ENCODE measurements around the gene ST6GALNAC6. TPM values are rescaled to one million over a fixed set of nuclear protein-coding genes. Genes with fewer than 3 reads are reported as not detected.

ST6GALNAC6 gene
- total and polyA plus RNA-seq, 2 donors (not counting 1 experiment from before 2014, with no cell fraction given) = 68.0 to 126 TPM

DNA sequence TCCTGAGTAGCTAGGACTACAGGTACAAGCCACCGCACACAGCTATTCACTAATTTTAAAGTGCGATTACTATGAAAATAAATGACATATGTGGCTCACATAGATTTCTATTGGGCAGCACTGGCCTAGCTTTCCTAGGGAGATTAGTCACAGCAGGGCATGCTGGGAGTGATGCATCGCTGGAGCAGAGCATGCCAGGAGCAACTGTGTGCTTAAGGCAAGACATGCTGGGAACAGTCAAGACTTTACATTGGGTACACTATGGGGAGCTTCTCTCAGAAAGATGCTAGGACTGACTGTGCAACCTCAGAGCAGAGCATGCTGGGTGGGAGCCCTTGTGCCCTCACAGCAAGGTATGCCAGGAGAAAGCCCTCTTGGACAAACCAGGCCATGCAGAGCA lies 9.3 kb downstream of the ST6GALNAC6 start:
- CTCF ChIA-PET = interaction anchor here (1.2 to 2.2 kb wide), 4 partner anchors 20 to 31 kb away, joined by 3 to 9 read pairs (median 6); no protein-coding TSS in a partner anchor
- no peak overlapping the region for H3K4me2 ChIP-seq (replicated peaks; ENCODE audit: low read depth, low read length, poor library complexity, severe bottlenecking)
- Mint-ChIP-seq H3K27me3 (no peaks in the 10 kb centered on the region), H3K4me3 (no peak overlapping the region), H3K27ac (no peak overlapping the region), H3K9me3 (ENCODE audit: insufficient read depth) (peaks cover 6% of the 10 kb centered on the region), H3K4me1 (peaks cover 9% of the 10 kb centered on the region)
- H3K79me2 ChIP-seq (ENCODE audit: control insufficient read depth, insufficient read depth, low read length) = no peaks in the 10 kb centered on the region
- peaks cover 0 to 18% (median 5%) of the 10 kb centered on the region in 3 donors for H3K9me3 ChIP-seq (ENCODE audit: control extremely low read depth in 1 of 3, control insufficient read depth in 2 of 3, insufficient read depth in 1 of 3, low read length in 2 of 3)
- no peak overlapping the region for H3K4me3 ChIP-seq (ENCODE audit: control extremely low read depth in 1 of 5, extremely low read depth in 1 of 5, insufficient read depth in 1 of 5, low read depth in 2 of 5, low read length in 4 of 5)
- WGBS (ENCODE audit: insufficient coverage) = 100% methylated on average over 3 of the region's 3 CpGs
- H3K36me3 ChIP-seq (replicated peaks in 1 of 2; ENCODE audit: control extremely low read depth in 1 of 2, control insufficient read depth in 1 of 2, extremely low read depth in 1 of 2, insufficient read depth in 2 of 2, low read length in 1 of 2) = peaks cover 0 to 56% of the 10 kb centered on the region in 2 experiments
- DNase-seq (no peak), ATAC-seq (ENCODE audit: low read depth) (no peak)
- no peaks in the 10 kb centered on the region for H3K27me3 ChIP-seq (replicated peaks in 1 of 4; ENCODE audit: control extremely low read depth in 1 of 4, control insufficient read depth in 3 of 4, insufficient read depth in 4 of 4, low read length in 3 of 4)
- no peak overlapping the region for H3K27ac ChIP-seq (ENCODE audit: low read length in 2 of 2)
- TF ChIP-seq CTCF (IDR thresholded peaks at IDR 0.05) (no peak), EZH2 (IDR thresholded peaks at IDR 0.05; ENCODE audit: borderline replicate concordance, insufficient read depth, low read depth, low read length, poor library complexity, severe bottlenecking) (no peak)
- POLR2A ChIA-PET = interaction anchor here (0.9 to 1.3 kb wide), 2 partner anchors 16 to 24 kb away, joined by 3 to 8 read pairs; no protein-coding TSS in a partner anchor
- H4K20me1 ChIP-seq (ENCODE audit: control insufficient read depth, insufficient read depth, low read length, poor library complexity, severe bottlenecking) = no peaks in the 10 kb centered on the region
- H3K4me1 ChIP-seq (ENCODE audit: control insufficient read depth in 2 of 2, insufficient read depth in 2 of 2, low read length in 2 of 2) = peaks cover 0 to 4% of the 10 kb centered on the region in 2 donors
- no peak overlapping the region for H3K9ac ChIP-seq (ENCODE audit: low read length)
- no peak overlapping the region for H2AFZ ChIP-seq (ENCODE audit: insufficient read depth, low read depth, low read length, poor library complexity, severe bottlenecking)
- intact Hi-C loops (cut with micrococcal nuclease) = no loop called here

DNA sequence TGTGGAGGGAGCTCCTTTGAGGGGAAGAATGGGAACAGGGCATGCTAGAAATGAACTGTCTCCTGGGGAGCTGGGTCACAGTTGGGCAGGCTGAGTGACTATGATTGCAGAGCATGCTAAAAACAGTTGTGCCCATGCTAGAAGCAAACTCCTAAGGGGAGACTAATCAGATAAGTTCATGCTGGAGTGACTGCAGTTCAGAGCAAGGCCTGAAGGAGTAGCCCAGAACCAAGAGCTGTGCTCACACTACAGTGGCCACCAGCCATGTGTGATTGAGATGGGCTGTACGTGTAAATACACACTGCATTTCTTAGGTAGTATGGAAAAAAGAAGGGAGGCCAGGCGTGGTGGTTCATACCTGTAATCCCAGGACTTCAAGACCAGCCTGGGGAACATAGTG lies 11.6 kb downstream of the ST6GALNAC6 start:
- ATAC-seq (ENCODE audit: low read depth) = no peak
- H4K20me1 ChIP-seq (ENCODE audit: control insufficient read depth, insufficient read depth, low read length, poor library complexity, severe bottlenecking) = no peaks in the 10 kb centered on the region
- WGBS (ENCODE audit: insufficient coverage) = 80% methylated on average over 1 of the region's 2 CpGs
- H3K4me3 ChIP-seq (ENCODE audit: control extremely low read depth in 1 of 5, extremely low read depth in 1 of 5, insufficient read depth in 1 of 5, low read depth in 2 of 5, low read length in 4 of 5) = no peak overlapping the region
- Mint-ChIP-seq H3K27ac (no peak overlapping the region), H3K27me3 (no peaks in the 10 kb centered on the region), H3K4me1 (peaks cover 19% of the 10 kb centered on the region), H3K9me3 (ENCODE audit: insufficient read depth) (no peaks in the 10 kb centered on the region), H3K4me3 (no peak overlapping the region)
- H3K27ac ChIP-seq (ENCODE audit: low read length in 2 of 2) = no peak overlapping the region
- peaks cover 0 to 2% (median 0%) of the 10 kb centered on the region in 3 donors for H3K9me3 ChIP-seq (ENCODE audit: control extremely low read depth in 1 of 3, control insufficient read depth in 2 of 3, insufficient read depth in 1 of 3, low read length in 2 of 3)
- no peak overlapping the region for H2AFZ ChIP-seq (ENCODE audit: insufficient read depth, low read depth, low read length, poor library complexity, severe bottlenecking)
- H3K79me2 ChIP-seq (ENCODE audit: control insufficient read depth, insufficient read depth, low read length) = no peaks in the 10 kb centered on the region
- H3K4me1 ChIP-seq (ENCODE audit: control insufficient read depth in 2 of 2, insufficient read depth in 2 of 2, low read length in 2 of 2) = peaks cover 0 to 6% of the 10 kb centered on the region in 2 donors
- POLR2A ChIA-PET = no interaction called here
- intact Hi-C loops (cut with micrococcal nuclease) = no loop called here
- H3K27me3 ChIP-seq (replicated peaks in 1 of 4; ENCODE audit: control extremely low read depth in 1 of 4, control insufficient read depth in 3 of 4, insufficient read depth in 4 of 4, low read length in 3 of 4) = no peaks in the 10 kb centered on the region
- CTCF ChIA-PET = interaction anchor here (1.4 to 2.2 kb wide), 2 partner anchors 19 to 124 kb away, joined by 3 to 5 read pairs; no protein-coding TSS in a partner anchor
- H3K4me2 ChIP-seq (replicated peaks; ENCODE audit: low read depth, low read length, poor library complexity, severe bottlenecking) = no peak overlapping the region
- H3K9ac ChIP-seq (ENCODE audit: low read length) = no peak overlapping the region
- H3K36me3 ChIP-seq (replicated peaks in 1 of 2; ENCODE audit: control extremely low read depth in 1 of 2, control insufficient read depth in 1 of 2, extremely low read depth in 1 of 2, insufficient read depth in 2 of 2, low read length in 1 of 2) = peaks cover 0 to 39% of the 10 kb centered on the region in 2 experiments
- DNase-seq = no peak
- peak; percentile 22 for TF ChIP-seq CTCF (IDR thresholded peaks at IDR 0.05)
- no peak for TF ChIP-seq EZH2 (IDR thresholded peaks at IDR 0.05; ENCODE audit: borderline replicate concordance, insufficient read depth, low read depth, low read length, poor library complexity, severe bottlenecking)

Measured in B cell (primary cell).